Measurements from ENCODE around the gene PHF21B. TPM values are rescaled to one million over a fixed set of nuclear protein-coding genes. Genes with fewer than 3 reads are reported as not detected.
"Not testable (repeated sequence)": the region's sequence is repeated elsewhere in the genome, so short reads cannot be mapped to it uniquely, and the experiment has no call there.

PHF21B gene
- total RNA-seq, 4 donors from 2014 or later, result 0.50 to 9.4 (median 1.8) TPM; not detected in 1

- intact Hi-C loops (cut with DNase I), result no loop called here
- Histone ChIP-seq H3K27ac (replicated peaks in 1 of 4) (no peak overlapping the region), H3K9me3 (peaks cover 0 to 6% (median 0%) of the 10 kb centered on the region in 4 donors), H3K27me3 (peaks cover 0 to 5% (median 0%) of the 10 kb centered on the region in 4 donors), H3K36me3 (peaks cover 0 to 8% (median 3%) of the 10 kb centered on the region in 4 donors), H3K4me3 (no peak overlapping the region), H3K4me1 (no peaks in the 10 kb centered on the region)
- 93% methylated on average over 6 of the region's 6 CpGs for WGBS
- TF ChIP-seq POLR2AphosphoS5 (IDR thresholded peaks at IDR 0.05) (no peak), POLR2A (IDR thresholded peaks at IDR 0.05; ENCODE audit: low read depth) (no peak), CTCF (IDR thresholded peaks at IDR 0.05) (no peak), EP300 (IDR thresholded peaks at IDR 0.05) (no peak)
- no peak for DNase-seq (ENCODE audit: extremely low spot score)
Measured at GRCh38 chr22:44909241-44909640, 100.6 kb downstream of the PHF21B start.

DNA sequence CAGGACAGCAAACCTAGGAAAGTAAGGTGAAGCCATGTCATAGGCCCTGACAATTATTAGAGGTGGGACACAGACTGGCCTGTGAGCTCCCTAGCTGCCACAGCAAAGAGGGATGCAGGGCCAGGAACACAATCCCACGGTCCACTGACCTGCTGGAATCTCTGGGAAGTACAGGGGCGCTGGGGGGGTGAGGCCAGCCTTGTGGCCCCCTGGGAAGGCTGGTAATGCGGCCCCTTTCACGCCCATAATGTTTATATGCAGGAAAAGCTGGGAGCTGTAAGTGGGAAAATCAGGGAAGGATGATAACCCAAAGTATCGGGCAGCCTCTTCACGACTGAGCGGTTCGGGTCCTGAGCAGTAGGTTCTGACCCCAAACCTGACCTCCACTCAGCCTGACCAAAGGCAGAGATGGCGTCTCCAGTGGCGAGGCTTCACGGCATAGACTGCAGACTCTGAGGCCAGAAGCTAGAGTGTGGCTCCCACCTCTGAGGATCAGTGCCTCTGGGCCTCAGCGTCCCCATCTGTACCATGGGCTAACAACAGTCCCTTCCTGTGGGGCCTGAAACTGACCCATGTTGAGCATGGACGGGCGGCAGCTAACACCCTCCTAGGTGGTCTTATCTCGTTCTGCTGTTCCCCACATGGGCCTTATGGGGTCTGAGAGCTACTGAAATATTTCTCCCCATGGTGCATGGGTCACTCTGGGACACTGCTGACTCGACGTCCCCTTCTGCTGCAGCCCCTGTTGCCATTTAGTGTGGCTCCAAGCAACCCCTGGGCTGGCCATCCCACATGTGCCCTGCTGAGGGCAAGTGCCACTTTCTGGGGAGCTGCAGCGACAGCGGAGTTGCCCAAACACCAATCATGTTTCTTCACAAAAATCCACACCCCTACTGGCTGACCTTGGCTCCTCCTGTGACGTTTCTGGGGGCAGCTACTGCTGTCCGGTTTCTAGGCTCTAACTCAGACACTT lies 101.8 kb downstream of the PHF21B start:
- Histone ChIP-seq H3K9me3 (peaks cover 0 to 6% (median 0%) of the 10 kb centered on the region in 4 donors), H3K27ac (replicated peaks in 1 of 4) (no peak overlapping the region), H3K4me3 (no peak overlapping the region), H3K4me1 (no peaks in the 10 kb centered on the region), H3K36me3 (peaks cover 0 to 8% (median 0%) of the 10 kb centered on the region in 4 donors), H3K27me3 (peaks cover 0 to 5% (median 0%) of the 10 kb centered on the region in 4 donors)
- intact Hi-C loops (cut with DNase I), result no loop called here
- TF ChIP-seq POLR2AphosphoS5 (IDR thresholded peaks at IDR 0.05) (no peak), POLR2A (IDR thresholded peaks at IDR 0.05; ENCODE audit: low read depth) (no peak), EP300 (IDR thresholded peaks at IDR 0.05) (no peak), CTCF (IDR thresholded peaks at IDR 0.05) (no peak)
- DNase-seq (ENCODE audit: extremely low spot score), result no peak
- 86% methylated on average over 21 of the region's 21 CpGs for WGBS

GRCh38 chr22:44906999-44907644 lies 102.7 kb downstream of the PHF21B start:
- Histone ChIP-seq H3K27ac (replicated peaks in 1 of 4) (no peak overlapping the region), H3K27me3 (peaks cover 0 to 5% (median 0%) of the 10 kb centered on the region in 4 donors), H3K36me3 (peaks cover 0 to 8% (median 0%) of the 10 kb centered on the region in 4 donors), H3K9me3 (peaks cover 0 to 13% (median 7%) of the 10 kb centered on the region in 4 donors), H3K4me3 (no peak overlapping the region), H3K4me1 (no peaks in the 10 kb centered on the region)
- WGBS, result 97% methylated on average over 7 of the region's 18 CpGs
- no peak for DNase-seq (ENCODE audit: extremely low spot score)
- TF ChIP-seq CTCF (IDR thresholded peaks at IDR 0.05) (no peak), POLR2A (IDR thresholded peaks at IDR 0.05; ENCODE audit: low read depth) (no peak), POLR2AphosphoS5 (IDR thresholded peaks at IDR 0.05) (no peak), EP300 (IDR thresholded peaks at IDR 0.05) (no peak)
- intact Hi-C loops (cut with DNase I), result no loop called here

- peaks cover 0 to 5% (median 0%) of the 10 kb centered on the region in 4 donors for H3K27me3 ChIP-seq
- H3K9me3 ChIP-seq, result peaks cover 0 to 18% (median 15%) of the 10 kb centered on the region in 4 donors
- TF ChIP-seq POLR2A (IDR thresholded peaks at IDR 0.05; ENCODE audit: low read depth) (no peak), EP300 (IDR thresholded peaks at IDR 0.05) (no peak), CTCF (IDR thresholded peaks at IDR 0.05) (no peak), POLR2AphosphoS5 (IDR thresholded peaks at IDR 0.05) (no peak)
- no peaks in the 10 kb centered on the region for H3K4me1 ChIP-seq
- peaks cover 0 to 7% (median 0%) of the 10 kb centered on the region in 4 donors for H3K36me3 ChIP-seq
- intact Hi-C loops (cut with DNase I), result no loop called here
- WGBS, result 92% methylated on average over 19 of the region's 21 CpGs
- no peak overlapping the region for H3K4me3 ChIP-seq
- H3K27ac ChIP-seq (replicated peaks in 1 of 4), result no peak overlapping the region
- DNase-seq (ENCODE audit: extremely low spot score), result no peak
Measured at GRCh38 chr22:44906248-44906936, 103.4 kb downstream of the PHF21B start.

GRCh38 chr22:44904492-44905152 lies 105.2 kb downstream of the PHF21B start:
- H3K27me3 ChIP-seq; H3K36me3 ChIP-seq; H3K27ac ChIP-seq (replicated peaks in 1 of 4); intact Hi-C loops (cut with DNase I); DNase-seq (ENCODE audit: extremely low spot score); H3K4me1 ChIP-seq; H3K4me3 ChIP-seq: not testable (repeated sequence)
- WGBS, result 78% methylated on average over 3 of the region's 5 CpGs
- H3K9me3 ChIP-seq, result peaks cover 0 to 31% (median 28%) of the 10 kb centered on the region in 4 donors

DNA sequence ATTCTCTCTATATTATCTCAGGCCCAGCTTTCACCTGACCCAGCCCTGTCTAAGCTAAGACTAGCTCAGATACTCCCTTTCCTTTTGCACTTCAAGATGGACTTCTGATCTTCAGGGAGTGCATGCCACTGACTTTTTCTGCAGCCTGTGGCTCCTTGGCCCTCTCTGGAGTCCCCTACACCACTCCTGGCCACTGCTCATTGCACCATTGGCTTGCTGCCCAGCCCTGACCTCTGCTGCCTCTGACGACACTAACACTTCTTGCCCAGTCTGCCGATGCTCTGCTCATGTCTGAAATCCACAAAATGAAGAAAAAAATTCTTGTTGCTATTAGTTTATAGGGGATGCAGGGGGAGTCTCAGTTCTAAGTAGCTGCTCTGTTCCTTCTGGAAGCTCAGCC lies 106.6 kb downstream of the PHF21B start:
- WGBS, result no CpG with 5 or more reads among the region's 2 CpGs
- H3K9me3 ChIP-seq, result peaks cover 0 to 31% (median 28%) of the 10 kb centered on the region in 4 donors
- H3K4me1 ChIP-seq; H3K36me3 ChIP-seq; H3K27ac ChIP-seq (replicated peaks in 1 of 4); H3K4me3 ChIP-seq; DNase-seq (ENCODE audit: extremely low spot score); H3K27me3 ChIP-seq; intact Hi-C loops (cut with DNase I): not testable (repeated sequence)

Measured in esophagus muscularis mucosa (tissue), 4 donors.